Measurements from ENCODE around the gene PARVA.

GRCh38 chr11:12565406-12565805, 188.0 kb downstream of the PARVA start:
- TF ChIP-seq CTCF (IDR thresholded peaks at IDR 0.05) (no peak), POLR2A (IDR thresholded peaks at IDR 0.05) (no peak), POLR2AphosphoS5 (IDR thresholded peaks at IDR 0.05) (no peak)
